HEK293 (cell line): ENCODE results near the gene ECPAS.

ENCODE experiments used
- CTCF ChIA-PET: fragments of 350-600 bp; formaldehyde crosslinking; extraction: SDS; loops from one replicate; lab custom pipeline; 2021; ENCODE audit warnings: antibody characterized with exemption; lab: Yijun Ruan, JAX
- POLR2A ChIA-PET: fragments of 300-600 bp; formaldehyde crosslinking; extraction: SDS; loops from one replicate; lab custom pipeline; 2020; ENCODE audit warnings: antibody characterized with exemption, inconsistent platforms; lab: Yijun Ruan, JAX
- H3K27ac ChIP-seq: fragments of 200-500 bp; sonication (Bioruptor generic); 2 replicates; pipeline ENCODE4 v1.5.1; 2014; ENCODE audit warnings: low read depth, low read length, control low read depth, inconsistent platforms; ENCODE audit errors: extremely low read depth
- H3K36me3 ChIP-seq, 2 experiments: fragments of 200-500 bp in 1 of 2; sonication (Bioruptor generic) in 1 of 2; 1 replicate in 1 of 2; 2 replicates in 1 of 2; pipeline ENCODE4 v1.5.1; 2014 to 2017; ENCODE audit warnings: inconsistent platforms in 2 of 2, low read length in 2 of 2; ENCODE audit not compliant: control insufficient read depth in 2 of 2, insufficient read depth in 1 of 2
- H3K4me1 ChIP-seq: fragments of 200-500 bp; sonication (Bioruptor generic); 2 replicates; pipeline ENCODE4 v1.5.1; 2014; ENCODE audit warnings: mild to moderate bottlenecking, low read length, inconsistent platforms; ENCODE audit not compliant: control insufficient read depth, insufficient read depth
- H3K4me3 ChIP-seq: 2 replicates; pipeline ENCODE4 v1.5.1; 2011; ENCODE audit warnings: low read depth, mild to moderate bottlenecking, control low read depth, low read length, moderate library complexity
- H3K9me3 ChIP-seq: fragments of 200-500 bp; sonication (Bioruptor generic); 2 replicates; pipeline ENCODE4 v1.5.1; 2014; ENCODE audit warnings: low read depth, low read length, inconsistent platforms; ENCODE audit not compliant: control insufficient read depth, insufficient read depth
- BCL11A ChIP-seq: fragments of 450-650 bp; formaldehyde crosslinking; IDR thresholded peaks from 2 replicates; pipeline ENCODE4 v1.5.1; 2016; ENCODE audit warnings: low read depth, missing biosample characterization, missing genetic modification characterization
- GLIS1 ChIP-seq: fragments of 450-650 bp; formaldehyde crosslinking; IDR thresholded peaks from 2 replicates; pipeline ENCODE4 v1.5.1; 2016; ENCODE audit warnings: missing biosample characterization, missing genetic modification characterization
- IKZF3 ChIP-seq: fragments of 450-650 bp; IDR thresholded peaks from 2 replicates; pipeline ENCODE4 v1.5.0; 2018; ENCODE audit warnings: missing biosample characterization, mild to moderate bottlenecking, missing genetic modification characterization, moderate library complexity
- MZF1 ChIP-seq: fragments of 450-650 bp; formaldehyde crosslinking; IDR thresholded peaks from 2 replicates; pipeline ENCODE4 v1.5.1; 2017; ENCODE audit warnings: missing biosample characterization, missing genetic modification characterization, borderline replicate concordance
- SP2 ChIP-seq: fragments of 450-650 bp; formaldehyde crosslinking; IDR thresholded peaks from 2 replicates; pipeline ENCODE4 v1.5.1; 2016; ENCODE audit warnings: missing biosample characterization, missing genetic modification characterization
- WT1 ChIP-seq: fragments of 450-650 bp; formaldehyde crosslinking; IDR thresholded peaks from 2 replicates; pipeline ENCODE4 v1.5.1; 2016; ENCODE audit warnings: missing biosample characterization, missing genetic modification characterization
- ZBTB21 ChIP-seq: fragments of 450-650 bp; formaldehyde crosslinking; IDR thresholded peaks from 2 replicates; pipeline ENCODE4 v1.5.1; 2017; ENCODE audit warnings: missing biosample characterization, missing genetic modification characterization
- ZNF114 ChIP-seq: fragments of 450-650 bp; formaldehyde crosslinking; IDR thresholded peaks from 2 replicates; pipeline ENCODE4 v1.5.0; 2017; ENCODE audit warnings: missing biosample characterization, missing genetic modification characterization
- ZNF155 ChIP-seq: fragments of 450-650 bp; formaldehyde crosslinking; IDR thresholded peaks from 2 replicates; pipeline ENCODE4 v1.5.1; 2016; ENCODE audit warnings: missing biosample characterization, missing genetic modification characterization
- ZNF2 ChIP-seq: fragments of 450-650 bp; formaldehyde crosslinking; IDR thresholded peaks from 2 replicates; pipeline ENCODE4 v1.5.1; 2016; ENCODE audit warnings: missing biosample characterization, missing genetic modification characterization
- ZNF350 ChIP-seq: fragments of 450-650 bp; formaldehyde crosslinking; IDR thresholded peaks from 2 replicates; pipeline ENCODE4 v1.5.0; 2017; ENCODE audit warnings: missing biosample characterization, mild to moderate bottlenecking, missing genetic modification characterization
- ZNF391 ChIP-seq: fragments of 450-650 bp; formaldehyde crosslinking; IDR thresholded peaks from 2 replicates; pipeline ENCODE4 v1.5.1; 2016; ENCODE audit warnings: low read depth, missing biosample characterization, missing genetic modification characterization, borderline replicate concordance
- ZNF48 ChIP-seq: fragments of 450-650 bp; formaldehyde crosslinking; IDR thresholded peaks from 2 replicates; pipeline ENCODE4 v1.5.1; 2016; ENCODE audit warnings: missing biosample characterization, missing genetic modification characterization
- ZNF548 ChIP-seq: fragments of 450-650 bp; formaldehyde crosslinking; IDR thresholded peaks from 2 replicates; pipeline ENCODE4 v1.5.1; 2016; ENCODE audit warnings: missing biosample characterization, missing genetic modification characterization
- ZNF600 ChIP-seq: fragments of 450-650 bp; formaldehyde crosslinking; IDR thresholded peaks from 2 replicates; pipeline ENCODE4 v1.5.1; 2016; ENCODE audit warnings: missing biosample characterization, missing genetic modification characterization
- ZNF629 ChIP-seq: fragments of 450-650 bp; formaldehyde crosslinking; IDR thresholded peaks from 2 replicates; pipeline ENCODE4 v1.5.1; 2017; ENCODE audit warnings: missing biosample characterization, missing genetic modification characterization
- ZNF654 ChIP-seq: fragments of 450-650 bp; formaldehyde crosslinking; IDR thresholded peaks from 2 replicates; pipeline ENCODE4 v1.5.1; 2016; ENCODE audit warnings: low read depth, missing biosample characterization, missing genetic modification characterization
- ZNF664 ChIP-seq: fragments of 450-650 bp; formaldehyde crosslinking; IDR thresholded peaks from 2 replicates; pipeline ENCODE4 v1.5.1; 2016; ENCODE audit warnings: missing biosample characterization, missing genetic modification characterization
- ZNF670 ChIP-seq: fragments of 450-650 bp; formaldehyde crosslinking; IDR thresholded peaks from 2 replicates; pipeline ENCODE4 v1.5.1; 2016; ENCODE audit warnings: missing biosample characterization, missing genetic modification characterization, low read depth
- ZNF677 ChIP-seq: fragments of 450-650 bp; IDR thresholded peaks from 2 replicates; pipeline ENCODE4 v1.5.0; 2018; ENCODE audit warnings: missing biosample characterization, mild to moderate bottlenecking, missing genetic modification characterization, moderate library complexity
- ZNF707 ChIP-seq: fragments of 450-650 bp; formaldehyde crosslinking; IDR thresholded peaks from 2 replicates; pipeline ENCODE4 v1.5.1; 2016; ENCODE audit warnings: missing biosample characterization, missing genetic modification characterization
- ZNF768 ChIP-seq: fragments of 450-650 bp; formaldehyde crosslinking; IDR thresholded peaks from 2 replicates; pipeline ENCODE4 v1.5.1; 2018; ENCODE audit warnings: missing biosample characterization, mild to moderate bottlenecking, missing genetic modification characterization
- TF ChIP-seq, protein P1 (sequence below): fragments of 450-650 bp; formaldehyde crosslinking; IDR thresholded peaks from 2 replicates; pipeline ENCODE4 v1.5.1; 2016; ENCODE audit warnings: missing biosample characterization, missing genetic modification characterization
- TF ChIP-seq, protein P2 (sequence below): fragments of 450-650 bp; formaldehyde crosslinking; IDR thresholded peaks from 2 replicates; pipeline ENCODE4 v1.5.1; 2016; ENCODE audit warnings: missing biosample characterization, missing genetic modification characterization
- TF ChIP-seq, protein P3 (sequence below): fragments of 450-650 bp; formaldehyde crosslinking; IDR thresholded peaks from 2 replicates; pipeline ENCODE4 v1.5.1; 2017; ENCODE audit warnings: missing biosample characterization, mild to moderate bottlenecking, missing genetic modification characterization, moderate library complexity

Gene ECPAS

DNA sequence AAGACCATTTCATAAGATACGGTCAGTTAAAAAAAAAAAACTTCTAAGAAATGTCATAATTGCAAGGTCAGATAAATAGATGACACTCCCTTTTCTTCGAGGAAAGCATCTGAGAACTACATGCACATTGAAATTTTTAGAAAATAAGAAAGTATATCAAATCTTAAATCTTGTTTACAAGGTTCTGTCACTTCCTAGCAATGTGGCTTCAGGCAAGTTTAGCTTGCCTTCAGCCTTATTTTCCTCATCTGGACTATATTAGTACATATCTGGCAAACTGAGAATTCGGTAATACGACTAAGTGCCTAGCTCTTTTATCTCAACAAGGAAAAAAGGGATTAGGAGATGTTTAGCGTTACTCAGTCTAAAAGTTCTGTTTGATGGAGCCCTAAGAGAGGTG lies 121.7 kb downstream of the ECPAS start:
- no peak overlapping the region for H3K4me3 ChIP-seq
- TF ChIP-seq, protein P1, sequence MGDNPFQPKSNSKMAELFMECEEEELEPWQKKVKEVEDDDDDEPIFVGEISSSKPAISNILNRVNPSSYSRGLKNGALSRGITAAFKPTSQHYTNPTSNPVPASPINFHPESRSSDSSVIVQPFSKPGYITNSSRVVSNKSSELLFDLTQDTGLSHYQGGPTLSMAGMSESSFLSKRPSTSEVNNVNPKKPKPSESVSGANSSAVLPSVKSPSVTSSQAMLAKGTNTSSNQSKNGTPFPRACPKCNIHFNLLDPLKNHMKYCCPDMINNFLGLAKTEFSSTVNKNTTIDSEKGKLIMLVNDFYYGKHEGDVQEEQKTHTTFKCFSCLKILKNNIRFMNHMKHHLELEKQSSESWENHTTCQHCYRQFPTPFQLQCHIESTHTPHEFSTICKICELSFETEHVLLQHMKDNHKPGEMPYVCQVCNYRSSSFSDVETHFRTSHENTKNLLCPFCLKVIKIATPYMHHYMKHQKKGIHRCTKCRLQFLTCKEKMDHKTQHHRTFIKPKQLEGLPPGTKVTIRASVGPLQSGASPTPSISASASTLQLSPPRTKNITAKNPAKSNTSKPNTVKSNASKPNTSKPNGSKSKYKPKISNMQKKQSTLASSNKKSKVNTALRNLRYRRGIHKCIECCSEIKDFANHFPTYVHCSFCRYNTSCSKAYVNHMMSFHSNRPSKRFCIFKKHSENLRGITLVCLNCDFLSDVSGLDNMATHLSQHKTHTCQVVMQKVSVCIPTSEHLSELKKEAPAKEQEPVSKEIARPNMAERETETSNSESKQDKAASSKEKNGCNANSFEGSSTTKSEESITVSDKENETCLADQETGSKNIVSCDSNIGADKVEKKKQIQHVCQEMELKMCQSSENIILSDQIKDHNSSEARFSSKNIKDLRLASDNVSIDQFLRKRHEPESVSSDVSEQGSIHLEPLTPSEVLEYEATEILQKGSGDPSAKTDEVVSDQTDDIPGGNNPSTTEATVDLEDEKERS (tag by site-specific recombination) = no peak
- TF ChIP-seq ZNF677 = no peak
- no peak for TF ChIP-seq GLIS1 (tag by site-specific recombination)
- no peak for TF ChIP-seq ZNF2 (tag by site-specific recombination)
- TF ChIP-seq, all 188 proteins: peak for 0
- no peaks in the 10 kb centered on the region for H3K4me1 ChIP-seq
- H3K36me3 ChIP-seq = peaks cover 19 to 58% of the 10 kb centered on the region in 2 experiments
- no peaks in the 10 kb centered on the region for H3K9me3 ChIP-seq
- ChIA-PET CTCF (interaction anchor here (0.6 kb wide), 2 partner anchors 10 to 69 kb away, joined by 3 read pairs; no protein-coding TSS in a partner anchor), POLR2A (no interaction called here)
- no peak overlapping the region for H3K27ac ChIP-seq

DNA sequence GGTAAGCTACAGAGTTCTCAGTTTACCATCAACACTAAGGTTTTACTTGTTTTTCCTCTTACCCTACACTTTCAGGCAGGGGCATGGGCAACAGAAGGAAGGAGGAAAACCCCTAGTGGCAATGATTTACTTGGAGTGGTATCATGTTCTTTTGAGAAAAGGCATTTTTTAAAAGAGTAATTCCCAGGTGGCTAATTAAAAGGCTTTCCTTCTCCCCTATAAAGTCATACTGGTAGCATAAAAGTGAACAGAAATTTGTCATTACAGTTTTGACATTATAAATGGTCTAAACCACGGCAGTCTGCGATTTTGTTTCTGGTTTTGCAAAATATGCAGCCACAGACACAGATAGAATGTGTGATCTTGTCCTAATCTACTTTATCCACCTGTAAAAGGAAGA lies 123.3 kb downstream of the ECPAS start:
- no peaks in the 10 kb centered on the region for H3K9me3 ChIP-seq
- TF ChIP-seq ZNF155 (tag by site-specific recombination) = no peak
- no peak for TF ChIP-seq ZNF670 (tag by site-specific recombination)
- no peak for TF ChIP-seq ZNF2 (tag by site-specific recombination)
- no peak for TF ChIP-seq ZNF707
- TF ChIP-seq ZBTB21 (tag by site-specific recombination) = no peak
- no peak for TF ChIP-seq ZNF768
- TF ChIP-seq, protein P2, sequence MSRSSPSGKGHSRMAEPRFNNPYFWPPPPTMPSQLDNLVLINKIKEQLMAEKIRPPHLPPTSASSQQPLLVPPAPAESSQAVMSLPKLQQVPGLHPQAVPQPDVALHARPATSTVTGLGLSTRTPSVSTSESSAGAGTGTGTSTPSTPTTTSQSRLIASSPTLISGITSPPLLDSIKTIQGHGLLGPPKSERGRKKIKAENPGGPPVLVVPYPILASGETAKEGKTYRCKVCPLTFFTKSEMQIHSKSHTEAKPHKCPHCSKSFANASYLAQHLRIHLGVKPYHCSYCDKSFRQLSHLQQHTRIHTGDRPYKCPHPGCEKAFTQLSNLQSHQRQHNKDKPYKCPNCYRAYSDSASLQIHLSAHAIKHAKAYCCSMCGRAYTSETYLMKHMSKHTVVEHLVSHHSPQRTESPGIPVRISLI (tag by site-specific recombination) = no peak
- no peak for TF ChIP-seq SP2 (tag by site-specific recombination)
- TF ChIP-seq ZNF391 = no peak
- H3K4me3 ChIP-seq = no peak overlapping the region
- CTCF ChIA-PET = no interaction called here
- no peak overlapping the region for H3K27ac ChIP-seq
- POLR2A ChIA-PET = no interaction called here
- H3K36me3 ChIP-seq = peaks cover 18 to 47% of the 10 kb centered on the region in 2 experiments
- no peaks in the 10 kb centered on the region for H3K4me1 ChIP-seq

DNA sequence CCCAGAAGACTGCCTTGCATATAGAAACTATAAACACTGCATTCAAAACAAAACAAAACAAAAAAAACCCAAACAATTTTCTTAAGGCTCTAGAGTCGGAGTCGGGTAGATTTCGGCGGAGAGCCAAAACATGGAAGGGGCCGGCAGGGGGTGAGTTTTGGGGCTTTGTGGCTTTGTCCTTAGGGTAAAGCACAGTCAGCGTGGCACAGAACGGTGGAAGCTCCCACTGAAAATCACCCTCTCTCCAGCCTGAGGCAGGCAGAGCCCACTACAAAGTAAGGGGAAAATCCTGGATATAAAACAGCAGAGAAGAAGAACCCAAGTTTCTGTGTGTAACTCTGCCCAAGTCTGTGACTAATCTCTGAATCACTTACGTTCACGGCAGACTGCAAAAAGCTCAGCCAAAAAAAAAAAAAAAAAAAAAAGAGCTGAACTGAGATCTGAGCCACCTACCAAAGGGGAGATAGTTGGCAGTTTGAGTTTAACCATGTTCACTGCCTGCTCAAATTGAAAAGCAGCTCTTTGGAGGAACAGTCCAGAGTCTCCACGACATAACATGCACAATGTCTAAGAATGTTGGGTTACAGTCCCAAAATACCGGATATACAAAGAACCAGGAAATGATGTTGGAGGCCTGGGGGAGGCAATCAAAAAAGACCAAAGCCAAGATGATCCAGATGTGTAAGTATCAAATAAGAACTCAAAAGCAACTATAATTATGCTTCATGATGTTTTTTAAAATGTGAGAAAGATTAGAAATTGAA lies 127.5 kb downstream of the ECPAS start:
- Histone ChIP-seq H3K36me3 (peaks cover 0 to 11% of the 10 kb centered on the region in 2 experiments; a peak in 1 of 3 replicates), H3K4me3 (no peak overlapping the region), H3K27ac (no peak overlapping the region), H3K9me3 (no peaks in the 10 kb centered on the region), H3K4me1 (no peaks in the 10 kb centered on the region)
- POLR2A ChIA-PET = interaction anchor here (0.6 to 1.2 kb wide), 2 partner anchors 274 to 654 kb away, joined by 3 to 8 read pairs; partner anchors contain the start of gene DNAJC25
- CTCF ChIA-PET = no interaction called here
- TF ChIP-seq BCL11A (tag by site-specific recombination) = no peak
- no peak for TF ChIP-seq ZNF629 (tag by site-specific recombination)
- no peak for TF ChIP-seq ZNF664
- TF ChIP-seq WT1 (tag by site-specific recombination) = no peak
- TF ChIP-seq, protein P3, sequence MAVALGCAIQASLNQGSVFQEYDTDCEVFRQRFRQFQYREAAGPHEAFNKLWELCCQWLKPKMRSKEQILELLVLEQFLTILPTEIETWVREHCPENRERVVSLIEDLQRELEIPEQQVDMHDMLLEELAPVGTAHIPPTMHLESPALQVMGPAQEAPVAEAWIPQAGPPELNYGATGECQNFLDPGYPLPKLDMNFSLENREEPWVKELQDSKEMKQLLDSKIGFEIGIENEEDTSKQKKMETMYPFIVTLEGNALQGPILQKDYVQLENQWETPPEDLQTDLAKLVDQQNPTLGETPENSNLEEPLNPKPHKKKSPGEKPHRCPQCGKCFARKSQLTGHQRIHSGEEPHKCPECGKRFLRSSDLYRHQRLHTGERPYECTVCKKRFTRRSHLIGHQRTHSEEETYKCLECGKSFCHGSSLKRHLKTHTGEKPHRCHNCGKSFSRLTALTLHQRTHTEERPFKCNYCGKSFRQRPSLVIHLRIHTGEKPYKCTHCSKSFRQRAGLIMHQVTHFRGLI (tag by site-specific recombination) = no peak
- TF ChIP-seq IKZF3 (tag by site-specific recombination) = no peak
- TF ChIP-seq ZNF600 = no peak
- no peak for TF ChIP-seq ZNF114 (tag by site-specific recombination)
- no peak for TF ChIP-seq ZNF654 (tag by site-specific recombination)
- TF ChIP-seq ZNF48 (tag by site-specific recombination) = no peak
- no peak for TF ChIP-seq ZNF350 (tag by site-specific recombination)
- TF ChIP-seq MZF1 (tag by site-specific recombination) = no peak
- TF ChIP-seq ZNF548 (tag by site-specific recombination) = no peak
